Hair follicular keratinocyte (primary cell): Measurements from ENCODE around the gene PDCD2. TPM values are rescaled to one million over a fixed set of nuclear protein-coding genes. Genes with fewer than 3 reads are reported as not detected.

Experiments
- total RNA-seq: library from RNA; depleted of rRNA; stranded (reverse); fragments of >200 nt; gene quantifications from 2 replicates; pipeline ENCODE4 v1.2.3, GENCODE V29; 2015

The PDCD2 gene, protein sequence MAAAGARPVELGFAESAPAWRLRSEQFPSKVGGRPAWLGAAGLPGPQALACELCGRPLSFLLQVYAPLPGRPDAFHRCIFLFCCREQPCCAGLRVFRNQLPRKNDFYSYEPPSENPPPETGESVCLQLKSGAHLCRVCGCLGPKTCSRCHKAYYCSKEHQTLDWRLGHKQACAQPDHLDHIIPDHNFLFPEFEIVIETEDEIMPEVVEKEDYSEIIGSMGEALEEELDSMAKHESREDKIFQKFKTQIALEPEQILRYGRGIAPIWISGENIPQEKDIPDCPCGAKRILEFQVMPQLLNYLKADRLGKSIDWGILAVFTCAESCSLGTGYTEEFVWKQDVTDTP
- 96.4 and 123 TPM in 2 replicates for total RNA-seq

GRCh38 chr6:170584181-170584953 is at the start of gene PDCD2:
TSS of gene PDCD2 (minus strand) at chr6:170584637. CDS start at chr6:170584581, 56 bp downstream.

DNA sequence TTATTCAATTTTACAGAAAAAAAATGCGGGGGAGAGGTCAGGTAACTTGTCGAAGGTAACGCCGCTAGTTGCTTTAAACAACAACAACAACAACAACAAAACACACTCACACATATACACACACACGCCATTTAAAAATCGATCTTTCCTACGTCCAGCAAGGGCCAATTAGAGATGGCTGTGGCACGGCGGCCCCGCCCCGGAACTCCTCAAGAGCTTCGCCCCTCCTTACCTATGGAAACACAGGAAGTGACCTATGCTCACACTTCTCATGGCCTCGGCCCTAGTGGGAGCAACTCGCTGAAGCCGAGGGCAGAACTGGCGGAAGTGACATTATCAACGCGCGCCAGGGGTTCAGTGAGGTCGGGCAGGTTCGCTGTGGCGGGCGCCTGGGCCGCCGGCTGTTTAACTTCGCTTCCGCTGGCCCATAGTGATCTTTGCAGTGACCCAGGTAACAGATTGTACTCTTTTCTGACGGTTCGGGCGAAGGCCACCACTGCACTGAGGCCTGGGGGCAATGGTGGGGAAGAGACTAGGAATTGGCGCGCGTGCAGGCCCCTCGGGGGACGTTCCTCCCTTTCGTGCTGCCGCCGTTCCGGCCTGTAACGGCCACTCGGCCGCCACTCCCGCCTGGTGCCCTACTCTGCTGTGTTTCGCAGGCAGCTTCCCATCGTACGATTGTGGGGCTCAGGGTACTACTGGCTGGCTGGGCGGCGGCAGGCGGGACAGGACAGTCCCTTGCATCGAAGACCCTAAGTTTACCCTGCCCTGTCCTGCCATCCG is 30.2 kb downstream of the PDCD2 start, which contains the start of gene TBP:
Gene TBP, plus strand, starts transcription at position 357 of the 783 bp plus-strand sequence. CDS start 2,661 bp downstream, outside the sequence.

GRCh38 chr6:170552765-170553533 is 31.5 kb downstream of the PDCD2 start, which contains the start of gene PSMB1:
TSS of gene PSMB1 (minus strand) at chr6:170553307. CDS start at chr6:170553242, 65 bp downstream.

Other genes with a start within 250 kb of the PDCD2 start
- gene PSMB1, start 31.3 kb downstream of the PDCD2 start, total RNA-seq = 383 and 482 TPM in 2 replicates
- gene TBP, start 30.3 kb downstream of the PDCD2 start, total RNA-seq = 13.9 and 25.2 TPM in 2 replicates